Dendritic cell treated with granulocyte-macrophage colony-stimulating factor and Interleukin-4, amounts not matched to agents 40 ng/mL and 50 ng/mL, for 4 days (primary cell): ENCODE results near the gene SEC23IP.
"Not testable (repeated sequence)": the region's sequence is repeated elsewhere in the genome, so short reads cannot be mapped to it uniquely, and the experiment has no call there.

ENCODE experiments used
- H3K27ac Mint-ChIP-seq: one replicate; pipeline ENCODE4 v1.8.0; 2022; ENCODE audit warnings: mild to moderate bottlenecking, mixed read lengths
- H3K27me3 Mint-ChIP-seq: one replicate; pipeline ENCODE4 v1.8.0; 2022; ENCODE audit warnings: mild to moderate bottlenecking, mixed read lengths
- H3K36me3 Mint-ChIP-seq: one replicate; pipeline ENCODE4 v1.8.0; 2022; ENCODE audit warnings: low read depth, mixed read lengths
- H3K4me1 Mint-ChIP-seq: one replicate; pipeline ENCODE4 v1.8.0; 2022; ENCODE audit warnings: low read depth, mixed read lengths
- H3K4me3 Mint-ChIP-seq: one replicate; pipeline ENCODE4 v1.8.0; 2022; ENCODE audit warnings: mild to moderate bottlenecking, moderate library complexity, mixed read lengths
- H3K9me3 Mint-ChIP-seq: one replicate; pipeline ENCODE4 v1.8.0; 2022; ENCODE audit warnings: mixed read lengths
- intact Hi-C: fragments of 100-400 bp; cut with micrococcal nuclease; formaldehyde crosslinking; loops from one replicate; pipeline ENCODE4 v1.15.0; 2022

Gene SEC23IP

GRCh38 chr10:119893074-119893473, 544 bp downstream of the SEC23IP start:
- H3K27me3 Mint-ChIP-seq = no peaks in the 10 kb centered on the region
- H3K4me3 Mint-ChIP-seq = peak overlapping the region; percentile 98
- H3K36me3 Mint-ChIP-seq = peaks cover 39% of the 10 kb centered on the region
- H3K4me1 Mint-ChIP-seq = peaks cover 67% of the 10 kb centered on the region
- peak overlapping the region; percentile 91 for H3K27ac Mint-ChIP-seq
- intact Hi-C loops = no loop called here
- peaks cover 7% of the 10 kb centered on the region for H3K9me3 Mint-ChIP-seq

DNA sequence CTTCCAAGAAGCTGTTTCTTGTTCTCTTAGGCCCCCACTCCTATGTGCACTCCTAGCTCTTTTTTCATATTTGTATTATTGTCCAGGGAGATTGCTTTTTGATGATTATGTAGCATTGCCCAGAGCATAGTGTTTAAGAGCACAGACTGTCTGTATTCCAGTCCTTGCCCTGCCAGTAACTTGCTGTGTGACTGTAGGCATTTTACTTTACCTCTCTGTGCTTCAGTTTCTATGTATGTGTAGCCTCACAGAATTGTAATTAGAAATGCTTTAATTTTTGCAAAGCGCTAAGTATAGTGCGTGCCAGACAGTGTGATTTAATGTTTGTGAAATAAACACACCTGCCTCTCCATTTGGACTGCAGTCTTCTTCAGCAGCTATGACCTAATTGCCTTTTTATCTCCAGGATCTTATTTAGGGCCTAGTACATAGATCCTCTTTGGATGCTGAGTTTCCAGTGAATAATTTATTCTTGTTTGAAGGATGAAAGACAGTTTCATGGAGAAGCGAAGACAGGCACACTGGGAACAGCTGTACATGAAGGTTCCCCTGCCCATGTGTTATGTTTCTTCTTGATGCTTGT, 1.4 kb downstream of the SEC23IP start:
- Mint-ChIP-seq H3K36me3 (peaks cover 46% of the 10 kb centered on the region), H3K9me3 (peaks cover 7% of the 10 kb centered on the region), H3K27me3 (no peaks in the 10 kb centered on the region), H3K4me1 (peaks cover 67% of the 10 kb centered on the region), H3K4me3 (peak overlapping the region; percentile 98), H3K27ac (no peak overlapping the region)
- intact Hi-C loops = no loop called here

DNA sequence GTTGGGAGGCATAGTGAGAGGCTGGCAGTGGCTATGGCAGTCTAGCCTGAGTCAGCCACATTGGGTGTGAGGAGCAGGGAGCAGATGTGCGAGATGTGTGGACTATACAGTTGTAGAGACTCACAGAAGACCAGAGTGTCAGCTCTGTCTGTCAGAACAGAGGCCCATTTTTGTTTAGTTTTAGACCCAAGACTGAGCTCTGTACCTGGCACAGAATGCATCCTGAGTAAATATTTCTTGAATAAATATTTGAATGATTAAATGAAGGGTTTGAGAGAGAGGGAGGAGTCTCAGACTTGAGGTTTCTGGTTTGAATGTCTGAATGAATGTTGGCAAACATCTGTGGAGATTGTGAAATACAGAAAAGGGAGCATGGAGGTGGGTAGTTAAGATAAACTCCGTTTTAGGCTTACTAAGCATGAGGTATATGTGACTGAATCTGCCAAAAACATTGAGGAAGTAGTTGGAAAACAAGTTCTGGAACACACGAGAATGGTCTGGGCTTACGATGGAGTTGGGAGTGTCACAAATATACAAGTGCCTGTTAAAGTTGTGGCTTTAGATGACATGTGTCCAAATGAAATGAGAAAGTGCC, 3.6 kb downstream of the SEC23IP start:
- Mint-ChIP-seq H3K36me3 (peaks cover 57% of the 10 kb centered on the region), H3K27me3 (no peaks in the 10 kb centered on the region), H3K27ac (peak overlapping the region; percentile 68), H3K9me3 (no peaks in the 10 kb centered on the region), H3K4me1 (peaks cover 48% of the 10 kb centered on the region), H3K4me3 (peak overlapping the region; percentile 15)
- intact Hi-C loops = no loop called here

DNA sequence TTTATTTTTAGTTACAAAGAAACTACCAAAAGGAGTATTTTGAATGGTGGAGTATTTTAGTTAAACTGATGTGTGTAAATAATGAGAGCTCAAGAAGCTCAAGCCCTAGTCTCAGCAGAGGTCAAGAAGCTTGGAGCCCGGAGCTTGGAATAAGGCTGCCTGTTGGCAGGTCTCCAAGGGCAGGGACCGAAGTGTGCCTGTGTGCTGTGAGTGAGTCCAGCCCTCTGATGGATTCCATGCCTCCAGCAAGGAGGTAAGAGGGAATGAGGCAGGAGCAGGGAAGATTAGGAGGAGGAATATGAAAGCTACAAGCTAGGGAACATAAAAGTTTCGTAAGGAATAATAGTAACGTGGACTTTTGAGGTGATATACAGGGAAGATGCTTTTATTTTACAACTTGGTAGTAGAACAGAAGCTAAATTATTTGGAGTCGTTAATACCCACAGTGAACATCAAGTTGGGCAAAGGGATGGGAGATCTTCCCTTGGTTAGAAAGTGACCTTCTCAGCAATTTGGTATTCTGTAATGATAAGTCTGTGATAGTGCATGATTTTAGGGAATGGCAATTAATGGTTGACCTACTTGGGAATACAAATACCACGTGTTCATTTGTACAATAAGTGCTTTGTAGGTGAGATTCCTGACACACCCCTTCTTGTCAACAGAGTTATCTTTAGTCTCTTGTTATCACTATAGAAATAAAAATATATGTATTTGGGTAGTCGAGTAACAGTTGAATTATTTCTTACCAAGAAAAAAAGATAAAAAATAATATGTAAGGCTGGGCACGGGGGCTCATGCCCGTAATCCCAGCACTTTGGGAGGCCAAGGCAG, 4.6 kb downstream of the SEC23IP start:
- Mint-ChIP-seq H3K27me3 (no peaks in the 10 kb centered on the region), H3K27ac (peak overlapping the region; percentile 68), H3K4me1 (peaks cover 48% of the 10 kb centered on the region), H3K9me3 (no peaks in the 10 kb centered on the region), H3K4me3 (no peak overlapping the region), H3K36me3 (peaks cover 58% of the 10 kb centered on the region)
- intact Hi-C loops = no loop called here

- no peak overlapping the region for H3K27ac Mint-ChIP-seq
- no peaks in the 10 kb centered on the region for H3K27me3 Mint-ChIP-seq
- H3K9me3 Mint-ChIP-seq = no peaks in the 10 kb centered on the region
- peaks cover 46% of the 10 kb centered on the region for H3K4me1 Mint-ChIP-seq
- peaks cover 64% of the 10 kb centered on the region for H3K36me3 Mint-ChIP-seq
- peak overlapping the region; percentile 0 for H3K4me3 Mint-ChIP-seq
- intact Hi-C loops = no loop called here
These were observed 6.0 kb downstream of the SEC23IP start for GRCh38 chr10:119898577-119898976.

- no peak overlapping the region for H3K27ac Mint-ChIP-seq
These were observed 11.6 kb downstream of the SEC23IP start for GRCh38 chr10:119903946-119904666.

GRCh38 chr10:119907695-119908094, 15.2 kb downstream of the SEC23IP start:
- intact Hi-C loops = loop anchor here (10.0 kb wide), 1 partner anchor 53 kb away; no protein-coding TSS in a partner anchor
- peaks cover 93% of the 10 kb centered on the region for H3K36me3 Mint-ChIP-seq
- H3K4me3 Mint-ChIP-seq, H3K4me1 Mint-ChIP-seq, H3K27me3 Mint-ChIP-seq, H3K27ac Mint-ChIP-seq, H3K9me3 Mint-ChIP-seq: not testable (repeated sequence)

More at GRCh38 chr10:119903946-119904666, 11.6 kb downstream of the SEC23IP start:
- no peaks in the 10 kb centered on the region for H3K4me1 Mint-ChIP-seq
- no peak overlapping the region for H3K4me3 Mint-ChIP-seq
- intact Hi-C loops = loop anchor here (10.0 kb wide), 1 partner anchor 49 kb away; no protein-coding TSS in a partner anchor
- no peaks in the 10 kb centered on the region for H3K27me3 Mint-ChIP-seq
- peaks cover 82% of the 10 kb centered on the region for H3K36me3 Mint-ChIP-seq
- no peaks in the 10 kb centered on the region for H3K9me3 Mint-ChIP-seq

DNA sequence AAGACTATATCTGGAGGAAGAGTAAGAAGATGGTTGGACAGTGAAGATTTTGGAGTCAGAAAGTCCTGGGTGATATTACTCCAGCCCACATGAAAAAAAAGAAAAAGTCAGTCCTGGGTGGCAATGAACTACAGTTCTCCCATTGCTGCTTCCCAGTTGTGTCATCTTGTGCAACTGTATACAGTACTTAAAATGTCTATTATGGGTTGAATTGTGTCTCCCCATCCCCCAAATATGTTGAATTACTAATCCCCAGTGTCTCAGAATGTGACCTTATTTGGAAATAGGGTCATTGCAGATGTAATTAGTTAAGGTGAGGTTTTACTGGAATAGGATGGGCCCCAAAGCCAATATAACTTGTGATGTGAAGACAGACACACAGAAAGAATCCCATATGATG, 15.6 kb downstream of the SEC23IP start:
- Mint-ChIP-seq H3K4me3 (no peak overlapping the region), H3K36me3 (peaks cover 93% of the 10 kb centered on the region), H3K4me1 (no peaks in the 10 kb centered on the region), H3K27me3 (no peaks in the 10 kb centered on the region), H3K27ac (no peak overlapping the region), H3K9me3 (no peaks in the 10 kb centered on the region)
- intact Hi-C loops = loop anchor here (10.0 kb wide), 1 partner anchor 53 kb away; no protein-coding TSS in a partner anchor

DNA sequence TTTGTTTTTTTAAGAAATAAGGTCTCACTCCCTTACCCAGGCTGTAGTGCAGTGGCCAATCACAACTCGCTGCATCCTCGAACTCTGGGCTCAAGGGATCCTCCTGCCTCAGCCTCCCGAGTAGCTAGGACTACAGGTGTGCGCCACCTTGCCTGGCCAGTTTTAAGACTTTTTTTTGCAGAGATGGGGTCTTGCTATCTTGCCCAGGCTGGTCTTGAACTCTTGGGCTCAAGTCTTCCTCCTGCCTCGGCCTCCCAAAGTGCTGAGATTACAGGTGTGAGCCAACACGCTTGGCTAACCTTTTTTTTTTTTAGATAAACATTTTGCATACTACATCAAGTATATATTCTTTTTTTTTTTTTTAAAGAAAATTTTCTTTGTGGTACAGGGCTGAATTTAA, 18.2 kb downstream of the SEC23IP start:
- peaks cover 93% of the 10 kb centered on the region for H3K36me3 Mint-ChIP-seq
- no peak overlapping the region for H3K27ac Mint-ChIP-seq
- H3K4me3 Mint-ChIP-seq = no peak overlapping the region
- H3K4me1 Mint-ChIP-seq = no peaks in the 10 kb centered on the region
- intact Hi-C loops = no loop called here
- H3K9me3 Mint-ChIP-seq = no peaks in the 10 kb centered on the region
- no peaks in the 10 kb centered on the region for H3K27me3 Mint-ChIP-seq

DNA sequence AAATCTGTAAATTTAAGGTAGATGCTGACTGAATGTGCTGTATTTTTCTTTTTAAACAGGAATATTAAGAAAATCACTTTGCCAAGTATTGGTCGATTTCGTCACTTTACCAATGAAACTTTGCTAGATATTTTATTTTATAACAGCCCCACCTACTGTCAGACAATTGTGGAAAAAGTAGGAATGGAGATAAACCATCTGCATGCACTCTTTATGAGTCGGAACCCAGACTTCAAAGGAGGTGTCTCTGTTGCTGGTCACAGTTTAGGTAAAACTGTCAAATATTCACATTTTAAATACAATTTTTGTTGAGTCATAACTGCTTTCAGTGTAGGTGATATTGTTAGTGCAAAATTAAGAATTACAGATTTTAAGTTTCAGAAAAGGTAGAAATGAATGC, 25.2 kb downstream of the SEC23IP start:
- Mint-ChIP-seq H3K27ac (no peak overlapping the region), H3K27me3 (no peaks in the 10 kb centered on the region), H3K4me1 (peaks cover 8% of the 10 kb centered on the region), H3K9me3 (no peaks in the 10 kb centered on the region), H3K4me3 (no peak overlapping the region), H3K36me3 (peaks cover 93% of the 10 kb centered on the region)
- intact Hi-C loops = loop anchor here (5.0 kb wide), 1 partner anchor 165 kb away; no protein-coding TSS in a partner anchor

GRCh38 chr10:119919271-119919670, 26.7 kb downstream of the SEC23IP start:
- no peak overlapping the region for H3K4me3 Mint-ChIP-seq
- H3K27me3 Mint-ChIP-seq = no peaks in the 10 kb centered on the region
- H3K27ac Mint-ChIP-seq = peak overlapping the region; percentile 70
- peaks cover 93% of the 10 kb centered on the region for H3K36me3 Mint-ChIP-seq
- H3K9me3 Mint-ChIP-seq = no peaks in the 10 kb centered on the region
- intact Hi-C loops = loop anchor here (5.0 kb wide), 1 partner anchor 167 kb away; no protein-coding TSS in a partner anchor
- H3K4me1 Mint-ChIP-seq = peaks cover 8% of the 10 kb centered on the region

GRCh38 chr10:119919826-119920225, 27.3 kb downstream of the SEC23IP start:
- no peak overlapping the region for H3K4me3 Mint-ChIP-seq
- H3K36me3 Mint-ChIP-seq = peaks cover 93% of the 10 kb centered on the region
- peak overlapping the region; percentile 70 for H3K27ac Mint-ChIP-seq

DNA sequence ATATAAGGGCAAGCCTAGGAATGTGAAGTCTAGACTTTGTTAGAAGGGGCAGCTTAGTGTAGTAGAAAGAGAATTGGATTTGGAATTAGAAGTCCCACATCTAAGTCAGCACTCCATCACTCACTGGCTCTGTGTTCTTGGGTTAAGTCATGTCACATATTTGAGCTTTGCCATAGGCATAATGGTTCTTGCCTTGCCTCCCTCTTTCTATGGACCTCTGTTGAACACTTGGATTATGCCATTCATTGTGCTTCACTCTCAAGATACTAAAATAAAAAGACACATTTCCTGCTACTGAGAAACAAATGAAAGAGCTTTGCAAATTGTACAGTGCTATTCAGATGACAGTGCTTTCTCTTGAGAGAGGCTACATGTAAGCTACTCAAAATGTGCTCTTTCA, 35.9 kb downstream of the SEC23IP start:
- Mint-ChIP-seq H3K4me3 (no peak overlapping the region), H3K27me3 (no peaks in the 10 kb centered on the region), H3K27ac (no peak overlapping the region), H3K36me3 (peaks cover 93% of the 10 kb centered on the region), H3K9me3 (no peaks in the 10 kb centered on the region), H3K4me1 (no peaks in the 10 kb centered on the region)
- intact Hi-C loops = no loop called here

More at GRCh38 chr10:119919826-119920225, 27.3 kb downstream of the SEC23IP start:
- Mint-ChIP-seq H3K4me1 (peaks cover 8% of the 10 kb centered on the region), H3K9me3 (no peaks in the 10 kb centered on the region), H3K27me3 (no peaks in the 10 kb centered on the region)
- intact Hi-C loops = loop anchor here (5.0 kb wide), 1 partner anchor 168 kb away; no protein-coding TSS in a partner anchor
